ENCODE measurements around the gene RNF182.
A peak's percentile ranks its signal among the peaks of the same experiment; 100 is the strongest.
"Not testable (repeated sequence)": the region's sequence is repeated elsewhere in the genome, so short reads cannot be mapped to it uniquely, and the experiment has no call there.

RNF182 gene

GRCh38 chr6:13916230-13916944 lies 8.4 kb upstream of the RNF182 start:
- DNase-seq (ENCODE audit: low spot score) (no peak), FAIRE-seq (no peak)

GRCh38 chr6:13917141-13917540 lies 7.6 kb upstream of the RNF182 start:
- DNase-seq (ENCODE audit: low spot score) = no peak

GRCh38 chr6:13918686-13919250 lies 6.0 kb upstream of the RNF182 start:
- no peak for DNase-seq (ENCODE audit: low spot score)

More at GRCh38 chr6:13917141-13917540, 7.6 kb upstream of the RNF182 start:
- FAIRE-seq = no peak

GRCh38 chr6:13919861-13920260 lies 4.9 kb upstream of the RNF182 start:
- no peak for FAIRE-seq
- no peak for DNase-seq (ENCODE audit: low spot score)

More at GRCh38 chr6:13918686-13919250, 6.0 kb upstream of the RNF182 start:
- FAIRE-seq = no peak

GRCh38 chr6:13920552-13920951 lies 4.2 kb upstream of the RNF182 start:
- DNase-seq (ENCODE audit: low spot score) = no peak

GRCh38 chr6:13922750-13923149 lies 2.0 kb upstream of the RNF182 start:
- no peak for FAIRE-seq
- no peak for DNase-seq (ENCODE audit: low spot score)

More at GRCh38 chr6:13920552-13920951, 4.2 kb upstream of the RNF182 start:
- FAIRE-seq = no peak

GRCh38 chr6:13923527-13924145 lies 1.1 kb upstream of the RNF182 start:
- FAIRE-seq = no peak
- peak; percentile 53 for DNase-seq (ENCODE audit: low spot score)

GRCh38 chr6:13924146-13924948 lies 405 bp upstream of the RNF182 start:
- FAIRE-seq (no peak), DNase-seq (ENCODE audit: low spot score) (peak; percentile 15)

- FAIRE-seq = no peak
- DNase-seq (ENCODE audit: low spot score) = no peak
Measured at GRCh38 chr6:13926378-13926777, 1.6 kb downstream of the RNF182 start.

GRCh38 chr6:13927203-13927602 lies 2.5 kb downstream of the RNF182 start:
- FAIRE-seq (no peak), DNase-seq (ENCODE audit: low spot score) (no peak)

- DNase-seq (ENCODE audit: low spot score) (no peak), FAIRE-seq (no peak)
Measured at GRCh38 chr6:13929196-13929595, 4.4 kb downstream of the RNF182 start.

GRCh38 chr6:13931797-13932402 lies 7.1 kb downstream of the RNF182 start:
- FAIRE-seq (no peak), DNase-seq (ENCODE audit: low spot score) (no peak)

- no peak for FAIRE-seq
Measured at GRCh38 chr6:13932785-13933184, 8.0 kb downstream of the RNF182 start.

GRCh38 chr6:13934721-13935120 lies 10.0 kb downstream of the RNF182 start:
- no peak for FAIRE-seq
- no peak for DNase-seq (ENCODE audit: low spot score)

More at GRCh38 chr6:13932785-13933184, 8.0 kb downstream of the RNF182 start:
- no peak for DNase-seq (ENCODE audit: low spot score)

GRCh38 chr6:13935190-13935880 lies 10.6 kb downstream of the RNF182 start:
- FAIRE-seq = no peak

GRCh38 chr6:13935881-13936261 lies 11.1 kb downstream of the RNF182 start:
- FAIRE-seq; DNase-seq (ENCODE audit: low spot score): not testable (repeated sequence)

More at GRCh38 chr6:13935190-13935880, 10.6 kb downstream of the RNF182 start:
- DNase-seq (ENCODE audit: low spot score) = no peak

- DNase-seq (ENCODE audit: low spot score) (no peak), FAIRE-seq (no peak)
Measured at GRCh38 chr6:13941902-13942301, 17.1 kb downstream of the RNF182 start.

GRCh38 chr6:13943943-13944342 lies 19.2 kb downstream of the RNF182 start:
- DNase-seq (ENCODE audit: low spot score) (no peak), FAIRE-seq (no peak)

GRCh38 chr6:13946506-13946905 lies 21.8 kb downstream of the RNF182 start:
- DNase-seq (ENCODE audit: low spot score) (no peak), FAIRE-seq (no peak)

- FAIRE-seq = no peak
Measured at GRCh38 chr6:13947611-13948178, 22.9 kb downstream of the RNF182 start.

More at GRCh38 chr6:13947611-13948178, 22.9 kb downstream of the RNF182 start:
- DNase-seq (ENCODE audit: low spot score) = no peak
